Measurements from ENCODE around the gene TBX19.

Gene TBX19

DNA sequence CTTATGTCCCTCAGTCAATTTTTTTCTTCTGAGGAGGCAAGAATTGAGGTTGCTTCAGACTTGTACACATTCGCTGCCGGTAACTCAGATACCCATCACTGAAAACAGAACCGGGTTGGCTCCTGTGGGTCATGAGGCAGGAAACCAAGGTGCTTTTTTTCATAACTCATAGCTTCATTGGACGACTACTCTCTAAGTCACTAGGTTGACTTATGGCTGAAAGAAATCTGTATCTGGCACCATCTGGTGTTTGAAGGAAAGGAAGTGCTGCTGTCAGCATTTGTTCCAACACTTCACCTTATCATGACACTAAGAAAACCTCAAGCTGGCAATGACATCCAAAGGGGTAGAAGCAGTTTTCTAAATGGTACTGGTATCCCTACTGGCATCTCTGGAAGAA is 82.3 kb downstream of the TBX19 start:
- no peak for DNase-seq
